HG02943 (cell line): ENCODE data around the gene SRI.
"Not testable (repeated sequence)": the region's sequence is repeated elsewhere in the genome, so short reads cannot be mapped to it uniquely, and the experiment has no call there.

ENCODE experiments used
- ATAC-seq: cut with Tn5 transposase; IDR thresholded peaks from one replicate; pipeline ENCODE4 v1.9.1; 2021; ENCODE audit warnings: mild to moderate bottlenecking, low read depth, moderate library complexity; ENCODE audit not compliant: unreplicated experiment

SRI gene

GRCh38 chr7:88219781-88220747, at the start of gene SRI:
TSS of gene SRI (minus strand) at chr7:88220038. CDS start at chr7:88220026, 12 bp downstream.
- ATAC-seq = peak; percentile 60

- ATAC-seq = no peak
Observed at GRCh38 chr7:88269586-88269985, 49.7 kb upstream of the SRI start.

GRCh38 chr7:88268858-88269257, 49.0 kb upstream of the SRI start:
- no peak for ATAC-seq

GRCh38 chr7:88268051-88268450, 48.2 kb upstream of the SRI start:
- ATAC-seq = no peak

- ATAC-seq = no peak
Observed at GRCh38 chr7:88267421-88267820, 47.6 kb upstream of the SRI start.

GRCh38 chr7:88264987-88265386, 45.1 kb upstream of the SRI start:
- not testable (repeated sequence) for ATAC-seq

GRCh38 chr7:88262562-88262961, 42.7 kb upstream of the SRI start:
- no peak for ATAC-seq

GRCh38 chr7:88260719-88261118, 40.9 kb upstream of the SRI start:
- ATAC-seq = no peak

- ATAC-seq = no peak
Observed at GRCh38 chr7:88259656-88260380, 40.0 kb upstream of the SRI start.

- ATAC-seq = not testable (repeated sequence)
Observed at GRCh38 chr7:88258296-88258695, 38.5 kb upstream of the SRI start.

- no peak for ATAC-seq
Observed at GRCh38 chr7:88256906-88257305, 37.1 kb upstream of the SRI start.

GRCh38 chr7:88254721-88255424, 35.0 kb upstream of the SRI start:
- ATAC-seq = no peak

- ATAC-seq = no peak
Observed at GRCh38 chr7:88253640-88254039, 33.8 kb upstream of the SRI start.

- no peak for ATAC-seq
Observed at GRCh38 chr7:88244258-88244657, 24.4 kb upstream of the SRI start.

GRCh38 chr7:88243345-88243909, 23.6 kb upstream of the SRI start:
- ATAC-seq = peak; percentile 80

- no peak for ATAC-seq
Observed at GRCh38 chr7:88239852-88240251, 20.0 kb upstream of the SRI start.

- ATAC-seq = no peak
Observed at GRCh38 chr7:88233828-88234227, 14.0 kb upstream of the SRI start.

GRCh38 chr7:88230646-88231045, 10.8 kb upstream of the SRI start:
- ATAC-seq = no peak

GRCh38 chr7:88229302-88229995, 9.6 kb upstream of the SRI start:
- ATAC-seq = no peak
